ENCODE data around the gene MSI2.

Gene MSI2

DNA sequence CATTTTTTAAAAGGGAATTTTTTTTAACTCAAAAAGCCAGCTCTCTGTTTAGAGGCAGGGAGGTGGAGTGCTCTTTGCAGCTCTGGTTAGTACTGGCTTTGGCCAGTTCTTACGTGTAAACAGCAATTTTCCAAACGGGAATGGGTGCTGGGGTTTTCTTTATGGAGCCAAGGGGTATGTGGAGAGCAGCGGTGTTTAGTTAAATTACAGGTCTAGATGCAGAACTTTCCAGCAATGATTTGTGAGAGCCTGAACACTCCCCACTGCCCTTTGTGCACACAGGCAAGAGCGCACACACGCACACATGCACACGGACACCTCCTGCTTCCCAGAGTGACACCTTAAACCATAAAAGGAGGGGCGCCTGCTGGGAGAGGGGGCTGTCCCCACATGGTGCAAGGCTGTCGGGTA is 140.2 kb downstream of the MSI2 start:
- TF ChIP-seq PPARA (CRISPR knock-in tag; IDR thresholded peaks at IDR 0.05; ENCODE audit: borderline replicate concordance) (no peak), ZFP3 (CRISPR knock-in tag; IDR thresholded peaks at IDR 0.05) (no peak), ESRRG (CRISPR knock-in tag; IDR thresholded peaks at IDR 0.05) (no peak), ZNF565 (CRISPR knock-in tag; conservative IDR thresholded peaks at IDR 0.05; ENCODE audit: low read depth) (no peak), BACH2 (CRISPR knock-in tag; IDR thresholded peaks at IDR 0.05; ENCODE audit: borderline replicate concordance) (no peak), RARB (CRISPR knock-in tag; IDR thresholded peaks at IDR 0.05) (no peak), ZC3H10 (CRISPR knock-in tag; IDR thresholded peaks at IDR 0.05) (no peak), TOX (CRISPR knock-in tag; IDR thresholded peaks at IDR 0.05; ENCODE audit: borderline replicate concordance) (no peak), OSR1 (CRISPR knock-in tag; IDR thresholded peaks at IDR 0.05) (no peak), ZNF70 (CRISPR knock-in tag; IDR thresholded peaks at IDR 0.05) (no peak), ZNF8 (CRISPR knock-in tag; IDR thresholded peaks at IDR 0.05) (no peak), ZFP30 (CRISPR knock-in tag; IDR thresholded peaks at IDR 0.05) (no peak), ARNTL (CRISPR knock-in tag; IDR thresholded peaks at IDR 0.05; ENCODE audit: borderline replicate concordance, low read depth) (no peak), ISL1 (CRISPR knock-in tag; IDR thresholded peaks at IDR 0.05) (no peak)
- TF ChIP-seq, protein P1, sequence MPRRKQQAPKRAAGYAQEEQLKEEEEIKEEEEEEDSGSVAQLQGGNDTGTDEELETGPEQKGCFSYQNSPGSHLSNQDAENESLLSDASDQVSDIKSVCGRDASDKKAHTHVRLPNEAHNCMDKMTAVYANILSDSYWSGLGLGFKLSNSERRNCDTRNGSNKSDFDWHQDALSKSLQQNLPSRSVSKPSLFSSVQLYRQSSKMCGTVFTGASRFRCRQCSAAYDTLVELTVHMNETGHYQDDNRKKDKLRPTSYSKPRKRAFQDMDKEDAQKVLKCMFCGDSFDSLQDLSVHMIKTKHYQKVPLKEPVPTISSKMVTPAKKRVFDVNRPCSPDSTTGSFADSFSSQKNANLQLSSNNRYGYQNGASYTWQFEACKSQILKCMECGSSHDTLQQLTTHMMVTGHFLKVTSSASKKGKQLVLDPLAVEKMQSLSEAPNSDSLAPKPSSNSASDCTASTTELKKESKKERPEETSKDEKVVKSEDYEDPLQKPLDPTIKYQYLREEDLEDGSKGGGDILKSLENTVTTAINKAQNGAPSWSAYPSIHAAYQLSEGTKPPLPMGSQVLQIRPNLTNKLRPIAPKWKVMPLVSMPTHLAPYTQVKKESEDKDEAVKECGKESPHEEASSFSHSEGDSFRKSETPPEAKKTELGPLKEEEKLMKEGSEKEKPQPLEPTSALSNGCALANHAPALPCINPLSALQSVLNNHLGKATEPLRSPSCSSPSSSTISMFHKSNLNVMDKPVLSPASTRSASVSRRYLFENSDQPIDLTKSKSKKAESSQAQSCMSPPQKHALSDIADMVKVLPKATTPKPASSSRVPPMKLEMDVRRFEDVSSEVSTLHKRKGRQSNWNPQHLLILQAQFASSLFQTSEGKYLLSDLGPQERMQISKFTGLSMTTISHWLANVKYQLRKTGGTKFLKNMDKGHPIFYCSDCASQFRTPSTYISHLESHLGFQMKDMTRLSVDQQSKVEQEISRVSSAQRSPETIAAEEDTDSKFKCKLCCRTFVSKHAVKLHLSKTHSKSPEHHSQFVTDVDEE (CRISPR knock-in tag; IDR thresholded peaks at IDR 0.05), result no peak
- TF ChIP-seq, protein P2, sequence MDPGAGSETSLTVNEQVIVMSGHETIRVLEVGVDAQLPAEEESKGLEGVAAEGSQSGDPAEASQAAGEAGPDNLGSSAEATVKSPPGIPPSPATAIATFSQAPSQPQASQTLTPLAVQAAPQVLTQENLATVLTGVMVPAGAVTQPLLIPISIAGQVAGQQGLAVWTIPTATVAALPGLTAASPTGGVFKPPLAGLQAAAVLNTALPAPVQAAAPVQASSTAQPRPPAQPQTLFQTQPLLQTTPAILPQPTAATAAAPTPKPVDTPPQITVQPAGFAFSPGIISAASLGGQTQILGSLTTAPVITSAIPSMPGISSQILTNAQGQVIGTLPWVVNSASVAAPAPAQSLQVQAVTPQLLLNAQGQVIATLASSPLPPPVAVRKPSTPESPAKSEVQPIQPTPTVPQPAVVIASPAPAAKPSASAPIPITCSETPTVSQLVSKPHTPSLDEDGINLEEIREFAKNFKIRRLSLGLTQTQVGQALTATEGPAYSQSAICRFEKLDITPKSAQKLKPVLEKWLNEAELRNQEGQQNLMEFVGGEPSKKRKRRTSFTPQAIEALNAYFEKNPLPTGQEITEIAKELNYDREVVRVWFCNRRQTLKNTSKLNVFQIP (CRISPR knock-in tag; IDR thresholded peaks at IDR 0.05; ENCODE audit: borderline replicate concordance, low read depth), result no peak
- no peak for ATAC-seq

DNA sequence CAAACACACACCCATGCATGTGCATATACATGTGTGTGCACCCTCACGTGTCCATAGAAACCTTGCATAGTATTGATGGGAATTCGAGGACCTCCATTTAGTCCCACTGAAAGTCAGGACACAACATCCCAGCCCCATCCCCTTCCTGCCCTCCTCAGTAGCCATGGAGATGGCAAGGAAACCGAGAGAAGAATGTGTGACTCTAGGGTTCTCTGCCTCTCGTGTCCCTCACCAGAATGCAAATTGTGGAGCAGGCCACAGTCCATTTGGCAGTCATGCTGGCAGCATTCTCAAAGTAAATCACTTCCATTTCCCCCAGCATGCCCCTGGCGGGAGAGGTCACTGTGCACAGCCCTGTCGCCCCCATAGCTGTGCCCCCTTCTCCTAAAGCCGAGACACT is 141.1 kb downstream of the MSI2 start:
- ATAC-seq, result no peak
- TF ChIP-seq OSR1 (CRISPR knock-in tag; IDR thresholded peaks at IDR 0.05) (no peak), PPARA (CRISPR knock-in tag; IDR thresholded peaks at IDR 0.05; ENCODE audit: borderline replicate concordance) (no peak), TCF4 (CRISPR knock-in tag; IDR thresholded peaks at IDR 0.05; ENCODE audit: borderline replicate concordance) (no peak), ESRRG (CRISPR knock-in tag; IDR thresholded peaks at IDR 0.05) (no peak), ZNF8 (CRISPR knock-in tag; IDR thresholded peaks at IDR 0.05) (no peak), SNAI2 (CRISPR knock-in tag; IDR thresholded peaks at IDR 0.05) (no peak), ARNTL (CRISPR knock-in tag; IDR thresholded peaks at IDR 0.05; ENCODE audit: borderline replicate concordance, low read depth) (no peak)
- TF ChIP-seq, protein P3, sequence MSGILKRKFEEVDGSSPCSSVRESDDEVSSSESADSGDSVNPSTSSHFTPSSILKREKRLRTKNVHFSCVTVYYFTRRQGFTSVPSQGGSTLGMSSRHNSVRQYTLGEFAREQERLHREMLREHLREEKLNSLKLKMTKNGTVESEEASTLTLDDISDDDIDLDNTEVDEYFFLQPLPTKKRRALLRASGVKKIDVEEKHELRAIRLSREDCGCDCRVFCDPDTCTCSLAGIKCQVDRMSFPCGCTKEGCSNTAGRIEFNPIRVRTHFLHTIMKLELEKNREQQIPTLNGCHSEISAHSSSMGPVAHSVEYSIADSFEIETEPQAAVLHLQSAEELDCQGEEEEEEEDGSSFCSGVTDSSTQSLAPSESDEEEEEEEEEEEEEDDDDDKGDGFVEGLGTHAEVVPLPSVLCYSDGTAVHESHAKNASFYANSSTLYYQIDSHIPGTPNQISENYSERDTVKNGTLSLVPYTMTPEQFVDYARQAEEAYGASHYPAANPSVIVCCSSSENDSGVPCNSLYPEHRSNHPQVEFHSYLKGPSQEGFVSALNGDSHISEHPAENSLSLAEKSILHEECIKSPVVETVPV (CRISPR knock-in tag; IDR thresholded peaks at IDR 0.05), result no peak
- TF ChIP-seq, protein P2 (CRISPR knock-in tag; IDR thresholded peaks at IDR 0.05; ENCODE audit: borderline replicate concordance, low read depth), result no peak

DNA sequence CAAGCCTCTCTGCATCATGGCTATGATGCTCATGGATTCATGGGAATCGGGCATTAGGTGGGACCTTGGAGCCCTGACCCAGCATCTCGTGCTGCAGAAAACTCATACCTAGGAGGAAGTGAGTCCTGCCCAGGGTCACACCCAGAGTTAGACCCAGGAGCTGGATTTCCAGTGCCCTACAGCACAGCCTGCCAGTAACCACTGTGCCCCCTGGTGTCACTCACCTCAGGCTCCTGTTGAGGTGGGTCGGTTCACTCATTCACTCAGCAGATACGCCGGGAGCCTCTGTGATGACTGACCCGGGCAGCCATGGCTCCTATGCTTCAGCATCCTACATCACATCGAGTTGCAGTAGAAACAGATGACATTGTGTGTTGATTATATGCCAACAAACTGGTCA is 143.4 kb downstream of the MSI2 start:
- no peak for ATAC-seq
- no peak for TF ChIP-seq ISL1 (CRISPR knock-in tag; IDR thresholded peaks at IDR 0.05)
- TF ChIP-seq TCF4 (CRISPR knock-in tag; IDR thresholded peaks at IDR 0.05; ENCODE audit: borderline replicate concordance), result no peak
- no peak for TF ChIP-seq TOX (CRISPR knock-in tag; IDR thresholded peaks at IDR 0.05; ENCODE audit: borderline replicate concordance)
- no peak for TF ChIP-seq ZNF565 (CRISPR knock-in tag; conservative IDR thresholded peaks at IDR 0.05; ENCODE audit: low read depth)
- TF ChIP-seq SNAI2 (CRISPR knock-in tag; IDR thresholded peaks at IDR 0.05), result no peak
- no peak for TF ChIP-seq ESRRG (CRISPR knock-in tag; IDR thresholded peaks at IDR 0.05)
- no peak for TF ChIP-seq ZFP3 (CRISPR knock-in tag; IDR thresholded peaks at IDR 0.05)
- no peak for TF ChIP-seq CSDC2 (CRISPR knock-in tag; IDR thresholded peaks at IDR 0.05)
- no peak for TF ChIP-seq PATZ1 (CRISPR knock-in tag; IDR thresholded peaks at IDR 0.05; ENCODE audit: borderline replicate concordance)
- no peak for TF ChIP-seq ZFP30 (CRISPR knock-in tag; IDR thresholded peaks at IDR 0.05)
- no peak for TF ChIP-seq OSR1 (CRISPR knock-in tag; IDR thresholded peaks at IDR 0.05)
- no peak for TF ChIP-seq ZNF70 (CRISPR knock-in tag; IDR thresholded peaks at IDR 0.05)
- no peak for TF ChIP-seq PPARA (CRISPR knock-in tag; IDR thresholded peaks at IDR 0.05; ENCODE audit: borderline replicate concordance)
- no peak for TF ChIP-seq ZNF8 (CRISPR knock-in tag; IDR thresholded peaks at IDR 0.05)
- TF ChIP-seq RARB (CRISPR knock-in tag; IDR thresholded peaks at IDR 0.05), result no peak
- TF ChIP-seq ZC3H10 (CRISPR knock-in tag; IDR thresholded peaks at IDR 0.05), result no peak
- TF ChIP-seq, protein P2 (CRISPR knock-in tag; IDR thresholded peaks at IDR 0.05; ENCODE audit: borderline replicate concordance, low read depth), result no peak
- TF ChIP-seq ARNTL (CRISPR knock-in tag; IDR thresholded peaks at IDR 0.05; ENCODE audit: borderline replicate concordance, low read depth), result no peak
- no peak for TF ChIP-seq CREB5 (CRISPR knock-in tag; IDR thresholded peaks at IDR 0.05; ENCODE audit: low read depth)
